HG03575 (cell line): Measurements from ENCODE around the gene GOSR2.

Experiments used
- ATAC-seq: cut with Tn5 transposase; IDR thresholded peaks from one replicate; pipeline ENCODE4 v1.9.1; 2021; ENCODE audit not compliant: unreplicated experiment, insufficient number of reproducible peaks, low FRiP score; ENCODE audit errors: extremely low read depth

The GOSR2 gene

GRCh38 chr17:46922804-46923635 lies at the start of gene GOSR2:
GOSR2 (plus strand) TSS chr17:46923160; CDS start chr17:46923193, 33 bp downstream.
- ATAC-seq = no peak

DNA sequence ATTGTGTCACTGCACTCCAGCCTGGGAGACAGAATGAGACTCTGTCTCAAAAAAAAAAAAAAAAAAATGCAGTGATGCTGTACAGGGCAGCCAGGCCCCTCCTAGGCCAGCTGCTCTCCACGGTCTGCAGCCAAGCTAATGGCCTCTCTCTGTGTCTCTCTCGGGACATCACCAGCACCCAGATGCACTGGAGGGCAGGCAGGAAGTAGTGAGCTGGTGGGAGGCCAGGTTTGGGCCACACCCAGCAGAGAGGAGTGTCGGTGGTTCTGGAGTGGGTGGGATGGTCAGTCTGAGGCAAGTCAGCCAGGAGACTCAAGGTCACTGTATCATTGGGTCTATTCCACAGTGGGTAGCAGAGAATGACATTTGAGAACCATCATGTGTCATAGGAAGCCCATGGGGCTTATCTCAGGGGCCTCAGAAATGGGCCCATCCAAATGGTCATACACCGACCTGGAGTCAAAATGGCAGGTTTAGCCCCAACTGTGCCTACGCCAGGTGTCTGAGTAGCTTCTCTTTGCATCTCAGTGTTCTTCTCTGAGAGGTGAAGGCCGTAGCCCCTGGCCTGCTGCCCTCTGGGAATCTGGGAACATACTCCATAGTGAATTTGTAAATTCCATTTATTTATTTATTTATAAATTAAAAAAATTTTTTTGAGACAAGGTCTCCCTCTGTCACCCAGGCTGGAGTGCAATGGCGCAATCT lies 48.9 kb upstream of the GOSR2 start:
- no peak for ATAC-seq

- no peak for ATAC-seq
Observed at GRCh38 chr17:46874906-46875305, 48.1 kb upstream of the GOSR2 start.

DNA sequence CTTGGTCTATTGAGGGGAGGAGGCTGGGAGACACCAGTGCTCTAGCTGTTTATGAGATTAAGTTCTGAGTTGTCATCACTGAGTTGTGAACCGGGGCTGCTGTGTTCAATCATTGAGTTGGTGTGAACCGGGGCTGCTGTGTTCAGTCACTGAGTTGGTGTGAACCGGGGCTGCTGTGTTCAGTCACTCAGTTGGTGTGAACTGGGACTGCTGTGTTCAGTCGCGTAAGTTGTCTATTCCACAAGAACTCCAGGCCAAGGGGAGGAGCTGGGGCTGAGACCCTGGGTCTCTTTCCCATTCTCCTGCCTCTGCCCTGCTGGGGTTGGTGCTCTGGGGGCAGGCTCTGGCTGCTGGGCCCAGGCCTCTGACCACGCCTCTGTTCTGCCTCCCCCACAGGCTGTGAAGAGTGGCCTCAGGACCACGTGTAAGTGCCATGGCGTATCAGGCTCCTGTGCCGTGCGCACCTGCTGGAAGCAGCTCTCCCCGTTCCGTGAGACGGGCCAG lies 47.1 kb upstream of the GOSR2 start:
- no peak for ATAC-seq

- ATAC-seq = no peak
Observed at GRCh38 chr17:46876353-46876887, 46.5 kb upstream of the GOSR2 start.

GRCh38 chr17:46876926-46877325 lies 46.0 kb upstream of the GOSR2 start:
- no peak for ATAC-seq

DNA sequence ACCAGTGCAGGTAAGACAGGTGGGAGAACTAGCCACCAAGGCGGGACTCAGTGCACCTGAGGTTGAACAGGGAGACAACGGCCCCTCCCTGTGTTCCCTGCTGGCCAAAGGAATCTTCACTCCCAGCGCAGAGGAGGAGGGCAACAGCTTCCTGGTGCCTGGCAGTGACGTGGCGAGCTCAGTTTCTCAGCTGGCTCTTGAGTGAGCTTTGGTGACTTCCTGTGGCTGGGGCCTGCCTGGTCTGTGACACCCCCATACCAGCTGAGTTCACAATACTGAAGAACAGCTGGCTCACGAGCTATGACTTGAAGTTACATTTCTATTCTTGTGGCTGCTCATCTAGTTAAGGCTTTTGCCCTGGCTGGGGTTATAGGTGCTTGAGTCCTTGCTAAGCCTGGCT lies 45.5 kb upstream of the GOSR2 start:
- ATAC-seq = no peak

GRCh38 chr17:46878055-46878454 lies 44.9 kb upstream of the GOSR2 start:
- ATAC-seq = no peak

DNA sequence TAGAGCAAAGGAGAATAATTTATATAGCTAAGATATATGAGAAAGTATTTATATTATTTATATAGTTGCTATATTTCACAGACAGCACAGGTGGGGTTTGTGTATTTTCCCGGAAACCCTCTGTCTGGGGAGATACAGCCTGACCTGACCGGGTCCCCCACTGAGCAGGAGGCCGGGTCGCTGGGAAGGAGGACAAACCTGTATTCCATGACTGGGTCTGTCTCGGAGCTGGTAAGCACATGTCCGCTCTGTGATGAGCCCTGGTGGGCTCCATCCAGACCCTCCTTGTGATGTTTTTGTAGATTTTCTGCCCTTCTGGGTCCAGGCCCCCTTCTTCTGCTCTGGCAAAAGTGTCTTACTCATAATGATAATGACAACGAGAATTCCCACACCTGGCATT lies 43.9 kb upstream of the GOSR2 start:
- no peak for ATAC-seq

DNA sequence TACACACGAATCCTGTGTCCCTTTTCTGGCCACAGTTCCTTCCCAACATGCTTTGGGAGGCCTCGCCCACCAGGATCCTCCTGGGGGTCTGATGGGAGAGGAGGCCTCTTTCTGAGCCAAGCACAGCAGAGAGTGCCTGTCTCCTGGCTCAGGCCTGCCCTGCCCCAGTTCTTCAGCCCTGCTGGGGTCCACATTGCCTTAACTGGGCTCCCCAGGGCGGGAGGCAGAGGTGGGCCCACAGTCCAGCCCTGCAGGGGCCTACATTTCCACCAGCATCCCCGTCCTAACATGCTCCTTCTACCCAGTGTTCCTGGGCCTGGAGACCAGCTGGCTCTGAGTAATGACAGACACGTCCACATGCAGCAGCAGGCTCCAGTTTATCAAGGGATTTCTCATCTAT lies 41.9 kb upstream of the GOSR2 start:
- ATAC-seq = no peak

DNA sequence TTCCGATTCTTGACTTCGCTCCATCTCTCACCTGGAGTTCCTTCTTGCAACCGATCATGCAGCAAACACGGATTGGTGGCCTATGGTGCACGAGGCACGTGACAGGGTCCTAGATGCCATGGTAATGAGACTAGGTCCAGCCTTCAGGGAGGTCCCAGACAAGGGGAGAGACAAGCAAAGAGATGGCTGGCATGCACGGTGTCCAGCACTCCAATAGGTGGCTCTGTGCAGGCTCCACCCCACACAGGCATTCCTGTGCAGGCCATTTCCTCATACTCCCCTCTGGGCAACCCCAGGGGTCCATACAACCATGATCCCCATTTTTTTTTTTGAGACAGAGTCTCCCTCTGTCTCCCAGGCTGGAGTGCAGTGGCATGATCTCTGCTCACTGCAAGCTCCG lies 40.3 kb upstream of the GOSR2 start:
- ATAC-seq = no peak

- ATAC-seq = no peak
Observed at GRCh38 chr17:46883871-46884520, 39.0 kb upstream of the GOSR2 start.

- ATAC-seq = no peak
Observed at GRCh38 chr17:46884552-46884951, 38.4 kb upstream of the GOSR2 start.

DNA sequence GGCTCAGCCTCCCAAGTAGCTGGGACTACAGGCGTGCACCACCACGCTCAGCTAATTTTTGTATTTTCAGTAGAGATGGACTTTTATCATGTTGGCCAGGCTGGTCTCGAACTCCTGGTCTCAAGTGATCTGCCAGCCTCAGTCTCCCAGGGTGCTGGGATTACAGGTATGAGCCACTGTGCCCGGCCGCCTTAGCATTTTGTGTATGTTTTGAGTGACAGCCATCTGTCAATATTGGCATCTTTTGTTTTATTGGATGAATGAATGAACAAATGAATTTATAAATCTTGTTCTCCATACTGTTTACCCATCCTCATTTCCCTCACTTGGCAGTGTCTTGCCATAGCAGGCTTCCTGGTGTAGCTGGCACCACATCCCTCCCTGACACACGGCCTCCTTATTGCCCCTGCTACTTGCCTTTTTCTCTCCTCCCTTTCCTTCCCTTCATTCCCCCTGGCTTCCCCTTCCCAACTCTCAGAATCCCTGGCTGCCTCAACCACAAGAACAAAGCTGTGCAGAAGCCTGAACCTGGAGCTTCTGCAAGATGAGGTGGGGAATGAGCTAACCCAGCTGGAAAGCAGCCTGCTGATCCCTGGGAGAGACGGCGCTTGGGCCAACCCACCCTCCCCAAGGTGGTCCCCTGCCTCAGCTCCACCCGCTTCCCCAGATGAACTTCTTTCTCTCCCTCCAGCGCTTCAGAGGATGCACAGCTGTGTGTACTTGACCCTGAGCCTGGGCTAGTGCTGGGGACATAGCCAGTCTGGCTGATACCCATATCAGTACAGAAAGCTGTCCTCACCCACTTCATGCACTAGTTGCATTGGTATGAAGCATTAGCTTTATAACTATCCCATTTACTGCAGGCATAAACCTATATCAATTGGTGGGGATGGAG lies 37.3 kb upstream of the GOSR2 start:
- ATAC-seq = no peak

GRCh38 chr17:46886310-46886663 lies 36.7 kb upstream of the GOSR2 start:
- ATAC-seq = no peak

DNA sequence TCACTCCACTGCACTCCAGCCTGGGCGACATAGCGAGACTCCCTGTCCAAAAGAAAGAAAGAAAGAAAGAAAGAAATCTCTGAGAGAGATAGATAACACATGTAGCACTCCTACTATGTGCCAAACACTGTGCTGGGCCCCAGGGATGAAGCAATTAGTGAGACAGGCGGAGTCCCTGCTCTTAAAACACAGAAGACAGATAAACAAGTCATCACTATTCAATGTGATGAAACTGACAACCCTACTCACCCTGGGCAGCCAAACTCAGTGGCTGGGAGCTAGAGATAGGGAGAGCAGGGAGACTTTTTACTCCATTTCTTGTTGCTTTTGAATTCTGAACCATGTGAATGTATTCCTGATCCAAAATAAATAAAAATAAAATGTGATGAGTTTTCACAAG lies 35.2 kb upstream of the GOSR2 start:
- ATAC-seq = no peak

DNA sequence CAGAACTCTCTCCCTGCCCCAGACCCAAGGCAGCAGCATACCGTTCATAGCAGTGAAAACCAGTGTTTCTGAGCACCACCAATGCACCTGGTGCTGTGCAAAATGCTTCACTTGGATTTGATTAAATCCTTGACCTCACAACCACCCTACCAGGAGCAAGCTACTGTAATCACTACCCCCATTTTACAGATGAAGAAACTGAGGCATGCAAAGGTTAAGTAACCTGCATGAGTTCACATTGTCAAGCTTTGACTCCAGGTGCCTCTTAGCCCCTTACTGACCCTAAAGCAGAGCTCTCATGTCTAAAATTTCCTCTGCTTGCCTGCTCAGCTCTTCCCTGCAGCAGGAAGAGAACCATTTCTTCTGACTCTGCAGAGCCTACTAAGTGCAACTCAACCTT lies 34.2 kb upstream of the GOSR2 start:
- ATAC-seq = no peak

DNA sequence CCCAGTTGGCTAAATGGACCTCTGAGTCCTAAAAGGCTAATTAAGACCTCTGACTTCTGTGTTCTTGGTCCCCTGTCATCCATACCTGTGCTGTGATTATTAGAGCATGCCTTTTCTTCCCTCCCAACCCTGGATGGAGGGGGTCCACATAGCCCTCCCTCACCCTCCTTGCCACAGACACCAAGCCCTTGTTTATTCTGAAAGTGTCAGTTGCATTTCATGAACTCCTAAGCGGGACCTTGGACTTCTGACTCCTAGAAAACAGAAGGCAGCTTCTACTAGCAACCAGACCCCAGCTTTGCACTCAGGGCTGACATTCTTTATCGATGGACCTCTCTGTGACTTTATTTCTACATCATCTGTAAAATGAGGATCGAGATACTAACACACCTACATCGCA lies 33.4 kb upstream of the GOSR2 start:
- ATAC-seq = no peak
